Stromal cell of bone marrow (primary cell): ENCODE data around the gene OR2AG2.

ENCODE experiments used
- DNase-seq: peaks from one replicate; pipeline ENCODE4 v3.0.0-alpha.2; 2012; ENCODE audit warnings: low read depth

The OR2AG2 gene

DNA sequence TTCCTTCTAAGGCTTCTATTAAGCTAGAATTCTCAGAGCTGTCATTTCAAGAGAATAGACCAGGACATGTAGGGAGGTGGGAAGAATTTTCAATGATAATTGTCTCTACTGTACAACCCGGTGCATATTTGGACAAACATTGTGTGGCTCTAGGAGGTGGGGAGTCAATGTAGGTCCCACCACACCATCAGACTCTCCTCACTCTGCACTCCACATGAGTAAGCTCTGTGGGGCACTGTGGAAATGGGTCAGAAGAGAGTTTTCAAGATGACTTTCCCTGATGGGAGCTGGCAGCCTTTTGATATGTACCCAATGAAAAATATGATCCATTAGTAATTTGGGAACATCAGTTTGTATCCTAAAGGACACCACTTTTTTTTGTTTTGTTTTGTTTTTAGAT, 33.2 kb downstream of the OR2AG2 start:
- DNase-seq, result no peak

DNA sequence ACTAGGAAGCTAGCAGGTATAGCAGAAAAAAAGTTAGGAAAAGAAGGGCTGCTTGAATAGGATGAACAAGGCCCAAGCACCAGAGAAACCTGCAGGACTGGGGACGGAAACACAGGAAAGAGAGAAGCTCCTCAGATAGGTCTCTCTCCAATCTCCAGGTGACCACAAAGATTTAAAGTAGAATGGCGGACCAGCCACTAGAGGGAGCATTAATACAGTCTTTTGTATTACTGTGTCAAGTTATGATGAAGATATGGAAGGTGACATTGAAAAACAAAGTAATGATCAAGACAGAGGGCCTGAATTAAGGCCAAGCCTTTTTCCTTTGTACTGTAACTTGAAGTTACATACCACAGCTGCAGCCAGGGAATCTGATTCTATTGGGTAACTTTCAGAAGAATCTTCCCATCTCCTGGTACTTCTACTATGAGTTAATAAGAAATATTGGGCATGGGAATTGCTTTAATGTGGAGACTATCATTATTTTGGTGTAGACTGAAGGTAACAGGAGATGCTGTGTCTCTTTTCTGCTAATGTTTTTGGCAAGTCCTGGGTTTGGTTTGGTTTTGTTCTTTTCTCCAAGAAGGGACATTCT, 33.8 kb downstream of the OR2AG2 start:
- DNase-seq, result peak; percentile 10

DNA sequence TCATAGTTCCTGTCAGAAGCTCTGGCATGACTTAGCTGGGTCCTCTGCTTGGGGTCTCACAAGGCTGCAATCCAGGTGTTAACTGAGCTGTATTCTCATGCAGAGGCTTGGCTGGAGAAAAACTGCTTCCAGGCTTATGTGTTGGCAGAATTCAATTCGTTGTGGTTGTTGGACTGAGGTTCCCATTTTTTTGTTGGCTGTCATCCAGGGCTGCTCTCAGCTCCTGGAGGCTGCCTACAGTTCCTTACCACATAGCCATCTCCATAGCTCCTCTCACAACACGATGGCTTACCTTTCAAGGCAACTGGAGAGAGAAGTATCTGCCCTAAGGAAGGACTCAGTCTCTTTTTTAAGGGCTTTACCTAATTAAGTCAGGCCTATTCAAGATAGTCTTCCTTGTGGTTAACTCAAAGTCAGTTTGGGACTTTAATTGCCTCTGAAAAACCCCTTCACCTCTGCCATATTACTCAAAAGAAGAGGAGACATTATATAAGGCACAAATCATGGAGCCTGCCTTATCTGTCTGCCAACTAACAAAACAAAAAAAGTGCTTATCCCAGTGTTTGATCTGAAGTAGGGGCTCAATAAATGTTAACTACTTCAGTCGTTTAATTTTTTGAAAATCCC, 35.2 kb downstream of the OR2AG2 start:
- no peak for DNase-seq

DNA sequence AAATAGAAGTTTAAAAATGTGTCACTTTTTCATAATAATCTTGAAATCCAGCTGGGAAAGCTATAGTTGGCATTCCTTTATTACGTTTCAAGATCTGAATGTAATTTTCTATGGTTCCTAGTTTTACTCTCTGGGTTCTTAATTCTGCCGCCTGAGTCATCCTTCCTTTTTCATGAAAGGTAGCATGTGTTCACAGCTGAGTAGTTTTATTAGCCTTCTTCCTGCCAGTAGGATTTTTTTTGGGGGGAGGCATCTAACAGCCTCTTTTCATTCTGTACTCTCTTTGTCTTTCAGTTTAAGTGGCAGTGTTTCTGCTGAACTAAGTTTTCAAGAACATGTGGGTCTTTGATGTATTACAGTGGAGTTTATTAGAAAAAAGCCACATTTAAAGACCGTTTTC, 36.5 kb downstream of the OR2AG2 start:
- DNase-seq, result no peak

DNA sequence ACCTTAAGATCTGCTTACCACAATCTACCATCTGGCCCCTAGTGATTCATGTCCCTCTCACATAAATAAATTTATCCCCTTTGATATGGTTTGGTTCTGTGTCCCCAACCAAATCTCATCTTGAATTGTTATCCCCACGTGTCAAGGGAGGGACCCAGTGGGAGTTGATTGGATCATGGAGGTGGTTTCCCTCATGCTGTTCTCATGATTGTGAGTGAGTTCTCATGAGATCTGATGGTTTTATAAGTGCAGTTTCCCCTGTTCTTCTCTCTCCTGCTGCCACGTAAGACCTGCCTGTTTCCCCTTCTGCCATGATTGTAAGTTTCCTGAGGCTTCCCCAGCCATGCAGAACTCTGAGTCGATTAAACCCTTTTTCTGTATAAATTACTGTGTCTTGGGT, 37.2 kb downstream of the OR2AG2 start:
- no peak for DNase-seq

DNA sequence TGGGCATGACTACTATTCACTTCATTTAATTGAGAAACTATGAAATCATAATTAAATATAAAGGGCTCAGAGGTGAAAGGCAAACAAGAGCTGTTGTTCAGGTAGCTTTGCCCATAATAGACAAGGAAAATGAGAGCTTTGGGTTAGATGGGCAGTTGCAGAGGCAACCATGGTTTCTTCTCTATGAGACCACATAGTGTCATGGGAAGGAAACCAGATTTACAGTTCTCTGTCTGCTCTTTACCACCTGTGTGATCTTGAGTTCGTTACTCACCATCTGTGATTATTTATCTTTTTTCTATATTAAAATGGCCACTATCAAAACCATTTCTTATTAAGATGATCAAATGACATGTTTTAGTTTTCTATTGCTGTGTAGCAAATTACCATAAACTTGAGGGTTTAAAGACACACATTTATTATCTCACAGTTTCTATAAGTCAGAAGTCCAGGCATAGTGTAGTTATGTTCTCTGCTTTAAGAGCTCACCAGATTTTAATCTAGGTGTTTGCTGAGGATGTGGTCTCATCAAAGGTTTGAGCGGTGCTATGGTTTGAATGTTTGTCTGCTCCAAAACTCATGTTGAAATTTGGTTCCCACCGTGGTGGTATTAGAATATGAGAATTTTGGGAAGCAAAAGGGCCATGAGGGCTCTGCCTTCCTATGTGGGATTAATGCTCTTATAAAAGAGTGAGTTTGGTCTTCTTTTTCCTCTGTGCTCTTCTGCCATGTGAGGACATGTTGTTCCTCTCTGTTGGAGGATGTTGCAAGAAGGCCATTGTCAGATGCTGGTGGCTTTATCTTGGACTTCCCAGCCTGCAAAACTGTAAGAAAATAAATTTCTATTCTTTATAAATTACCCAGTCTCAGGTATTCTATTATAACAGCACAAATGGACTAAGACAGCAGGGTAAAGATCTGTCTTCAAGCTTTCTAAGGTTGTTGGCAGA, 38.2 kb downstream of the OR2AG2 start:
- DNase-seq, result no peak

DNA sequence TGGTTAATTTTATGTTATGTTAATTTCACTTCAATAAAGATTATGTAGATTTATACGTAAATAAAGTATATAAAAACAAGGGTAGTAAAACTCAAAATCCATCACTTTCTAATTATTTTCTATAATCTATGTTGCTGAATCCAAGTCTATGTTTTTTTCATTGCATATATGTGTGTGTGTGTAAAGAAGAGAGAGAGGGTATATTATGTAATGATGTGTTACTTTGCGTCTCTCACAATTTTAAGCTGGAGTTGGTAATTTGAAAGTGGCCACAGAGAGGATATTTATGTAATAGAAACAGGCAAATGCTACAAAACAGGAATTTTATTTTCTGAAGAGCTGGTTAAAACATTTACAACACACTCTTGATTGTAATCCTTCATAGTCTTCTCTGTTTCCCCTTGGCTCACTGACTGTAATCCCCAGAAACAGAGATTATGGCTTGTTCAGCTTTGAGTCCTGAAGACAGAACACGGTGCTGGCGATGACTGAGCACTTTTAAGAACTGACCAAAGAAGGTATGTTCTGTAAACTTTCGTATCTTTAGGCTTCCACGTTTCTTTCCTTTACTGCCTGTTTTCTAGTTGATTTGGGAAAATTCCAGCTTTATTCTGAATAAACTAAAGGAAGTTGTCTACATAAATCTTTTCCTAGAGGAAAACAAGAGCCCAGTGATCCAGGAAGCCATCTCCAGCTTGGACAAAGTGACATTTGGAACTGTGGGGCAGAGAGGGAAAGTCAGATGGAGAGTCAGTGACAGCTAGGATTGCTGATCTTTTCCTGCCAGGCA, 43.6 kb downstream of the OR2AG2 start:
- no peak for DNase-seq

DNA sequence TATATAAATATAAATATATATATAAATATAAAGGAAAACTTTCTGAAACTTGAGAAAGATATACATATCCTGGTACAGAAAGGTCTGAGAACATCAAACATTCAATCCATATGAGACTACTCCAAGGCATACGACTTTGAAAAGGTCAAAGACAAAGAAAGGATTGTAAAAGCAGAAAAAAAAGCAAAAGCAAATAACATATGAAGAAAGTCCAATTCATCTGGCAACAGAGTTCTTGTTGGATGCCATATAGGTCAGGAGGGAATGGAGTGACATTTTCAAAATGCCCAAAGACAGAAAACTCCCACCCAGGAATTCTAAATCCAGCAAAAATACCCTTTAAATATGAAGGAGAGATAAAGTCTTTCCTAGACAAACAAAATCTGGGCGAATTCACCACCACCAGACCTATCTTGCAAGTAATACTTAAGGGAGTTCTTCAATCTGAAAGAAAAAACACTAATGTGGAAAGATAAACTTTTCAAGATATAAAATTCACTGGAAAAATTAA, 46.3 kb downstream of the OR2AG2 start:
- DNase-seq, result no peak

DNA sequence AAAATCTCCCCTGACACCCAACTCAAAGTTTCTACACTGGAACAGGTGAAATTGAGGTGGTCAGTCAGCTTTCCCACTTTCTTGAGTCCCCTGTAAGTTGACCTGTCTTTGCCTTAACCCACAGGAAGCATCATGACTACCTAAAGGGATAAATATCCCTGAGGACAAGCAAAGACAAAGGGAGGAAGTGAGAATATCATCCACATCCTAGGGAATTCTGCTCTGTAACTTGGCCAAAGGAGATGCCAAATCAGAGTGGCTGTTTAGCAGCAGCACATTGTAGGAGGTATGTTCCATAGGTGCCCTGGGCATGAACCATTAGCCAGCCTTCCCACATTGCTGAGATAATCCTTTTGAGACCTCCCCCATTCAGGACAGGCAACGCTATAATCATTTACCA, 47.8 kb downstream of the OR2AG2 start:
- no peak for DNase-seq

DNA sequence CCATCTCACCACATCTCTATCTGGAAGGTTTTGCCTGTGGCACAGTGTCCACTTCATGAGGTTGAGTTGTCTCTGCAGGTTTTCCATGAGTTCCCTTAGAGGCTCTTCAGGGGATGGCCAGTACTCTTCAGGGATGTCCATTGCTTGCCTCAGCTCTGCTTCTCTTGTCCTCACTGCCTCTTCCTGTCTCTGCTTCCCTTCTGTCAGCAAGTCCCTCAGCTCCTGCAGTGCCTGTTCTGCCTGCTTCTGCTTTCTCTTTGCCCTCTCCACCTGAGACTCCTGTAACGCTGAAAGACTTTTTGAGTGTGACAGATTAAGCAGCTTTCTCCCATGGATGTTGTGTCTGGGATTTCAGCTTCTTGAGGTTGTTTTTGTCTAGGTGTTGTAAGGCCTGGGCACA, 50.4 kb downstream of the OR2AG2 start:
- no peak for DNase-seq

DNA sequence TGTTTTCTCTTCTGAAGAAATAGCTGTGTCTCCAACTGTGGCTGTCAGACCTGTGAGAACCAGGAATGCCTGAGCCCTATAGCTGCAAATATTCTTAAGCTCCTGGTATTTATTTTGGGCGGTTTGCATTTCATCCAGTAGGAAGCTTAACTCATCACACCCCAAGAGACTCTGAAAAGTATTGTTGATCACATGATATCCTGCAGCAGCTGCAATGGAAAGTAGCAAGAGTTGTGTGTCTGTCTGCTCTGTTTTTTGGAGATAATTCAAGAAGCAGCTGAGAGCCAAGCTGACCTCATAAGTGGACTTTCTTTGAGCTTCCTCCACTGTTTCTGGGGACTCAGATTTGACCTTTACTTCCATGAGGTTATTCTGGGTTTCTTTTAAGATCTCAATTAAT, 52.2 kb downstream of the OR2AG2 start:
- peak; percentile 51 for DNase-seq

DNA sequence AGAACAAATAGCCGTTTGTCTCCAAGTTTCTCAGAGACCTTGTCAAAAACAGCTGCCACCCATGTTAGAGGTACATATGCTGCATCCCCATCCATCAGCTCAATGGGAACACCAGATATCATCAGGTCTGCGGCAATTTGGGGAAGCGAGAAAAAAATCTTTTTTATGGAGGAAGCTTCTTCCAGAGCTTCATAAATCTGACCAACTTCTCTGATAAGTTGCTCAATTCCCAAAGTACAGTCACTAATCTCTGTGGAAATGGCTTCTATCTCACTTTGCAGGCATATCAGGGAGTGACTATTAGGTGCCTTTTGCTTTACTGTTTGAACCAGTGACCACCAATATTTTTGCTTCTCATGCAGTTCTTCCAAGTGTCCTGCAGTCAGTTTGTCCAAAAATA, 54.4 kb downstream of the OR2AG2 start:
- no peak for DNase-seq
